HK-2 (cell line): ENCODE data around the gene LSM12.
"Not testable (repeated sequence)": the region's sequence is repeated elsewhere in the genome, so short reads cannot be mapped to it uniquely, and the experiment has no call there.

Experiments
- DNase-seq: peaks from one replicate; pipeline ENCODE4 v3.0.0-alpha.2; 2018; ENCODE audit not compliant: unreplicated experiment

LSM12 gene

GRCh38 chr17:44007346-44008204, 58.9 kb downstream of the LSM12 start:
- DNase-seq = no peak

GRCh38 chr17:44006598-44007345, 59.7 kb downstream of the LSM12 start:
- DNase-seq = peak; percentile 98

GRCh38 chr17:44006272-44006597, 60.2 kb downstream of the LSM12 start:
- DNase-seq = no peak

GRCh38 chr17:44005527-44006271, 60.8 kb downstream of the LSM12 start:
- peak; percentile 79 for DNase-seq

- DNase-seq = peak; percentile 66
Observed at GRCh38 chr17:44004761-44005526, 61.5 kb downstream of the LSM12 start.

- DNase-seq = peak; percentile 65
Observed at GRCh38 chr17:44004077-44004760, 62.3 kb downstream of the LSM12 start, which contains the start of gene NAGS. NAGS (plus strand) TSS chr17:44004622; CDS start chr17:44004664, 42 bp downstream.

- no peak for DNase-seq
Observed at GRCh38 chr17:44002141-44002848, 64.2 kb downstream of the LSM12 start.

- DNase-seq = no peak
Observed at GRCh38 chr17:44001461-44001920, 65.0 kb downstream of the LSM12 start.

- DNase-seq = no peak
Observed at GRCh38 chr17:44000871-44001460, 65.5 kb downstream of the LSM12 start.

- no peak for DNase-seq
Observed at GRCh38 chr17:44000141-44000860, 66.2 kb downstream of the LSM12 start.

GRCh38 chr17:43999024-43999423, 67.4 kb downstream of the LSM12 start:
- no peak for DNase-seq

- no peak for DNase-seq
Observed at GRCh38 chr17:43998552-43998951, 67.9 kb downstream of the LSM12 start.

- DNase-seq = not testable (repeated sequence)
Observed at GRCh38 chr17:43997180-43997579, 69.3 kb downstream of the LSM12 start.

GRCh38 chr17:43995150-43995471, 71.4 kb downstream of the LSM12 start:
- no peak for DNase-seq

GRCh38 chr17:43994272-43995149, 72.0 kb downstream of the LSM12 start:
- DNase-seq = peak; percentile 70

- no peak for DNase-seq
Observed at GRCh38 chr17:43992641-43993040, 73.8 kb downstream of the LSM12 start.

GRCh38 chr17:43988301-43988700, 78.2 kb downstream of the LSM12 start:
- no peak for DNase-seq
